IPS-20b (cell line): ENCODE data around the gene SERPINA10.
"Not testable (repeated sequence)": the region's sequence is repeated elsewhere in the genome, so short reads cannot be mapped to it uniquely, and the experiment has no call there.

ENCODE experiments used
- H3K27ac ChIP-seq: one replicate; pipeline ENCODE4 v1.5.1; 2013; ENCODE audit warnings: low read length
- H3K27me3 ChIP-seq: 2 replicates; pipeline ENCODE4 v1.6.1; 2013; ENCODE audit warnings: mild to moderate bottlenecking, low read length, inconsistent platforms; ENCODE audit not compliant: insufficient read depth
- H3K36me3 ChIP-seq: 2 replicates; pipeline ENCODE4 v1.6.1; 2013; ENCODE audit warnings: low read depth, mild to moderate bottlenecking, inconsistent platforms, low read length, moderate library complexity; ENCODE audit not compliant: insufficient read depth
- H3K4me1 ChIP-seq: 2 replicates; pipeline ENCODE4 v1.6.1; 2013; ENCODE audit warnings: mild to moderate bottlenecking, control low read depth, inconsistent platforms, low read length, moderate library complexity; ENCODE audit not compliant: insufficient read depth
- H3K4me3 ChIP-seq: 2 replicates; pipeline ENCODE4 v1.5.1; 2013; ENCODE audit warnings: mild to moderate bottlenecking, low read length, inconsistent platforms
- H3K9ac ChIP-seq: 2 replicates; pipeline ENCODE4 v1.6.1; 2013; ENCODE audit warnings: low read depth, mild to moderate bottlenecking, inconsistent platforms, low read length, moderate library complexity
- H3K9me3 ChIP-seq: 2 replicates; pipeline ENCODE4 v1.6.1; 2013; ENCODE audit warnings: mild to moderate bottlenecking, low read depth, low read length, inconsistent platforms; ENCODE audit not compliant: insufficient read depth

SERPINA10 gene

GRCh38 chr14:94292526-94292871 lies 569 bp downstream of the SERPINA10 start:
- H3K4me1 ChIP-seq: no peaks in the 10 kb centered on the region
- no peaks in the 10 kb centered on the region for H3K27me3 ChIP-seq
- H3K27ac ChIP-seq: no peak overlapping the region
- no peaks in the 10 kb centered on the region for H3K36me3 ChIP-seq
- H3K9me3 ChIP-seq: no peaks in the 10 kb centered on the region
- H3K4me3 ChIP-seq: no peak overlapping the region
- H3K9ac ChIP-seq: no peak overlapping the region

GRCh38 chr14:94291906-94292525 lies 1.1 kb downstream of the SERPINA10 start:
- H3K27me3 ChIP-seq: no peaks in the 10 kb centered on the region
- H3K4me3 ChIP-seq: no peak overlapping the region
- H3K27ac ChIP-seq: no peak overlapping the region
- H3K36me3 ChIP-seq: no peaks in the 10 kb centered on the region
- H3K9me3 ChIP-seq: no peaks in the 10 kb centered on the region
- no peak overlapping the region for H3K9ac ChIP-seq
- H3K4me1 ChIP-seq: no peaks in the 10 kb centered on the region

- Histone ChIP-seq H3K36me3 (no peaks in the 10 kb centered on the region), H3K27me3 (no peaks in the 10 kb centered on the region), H3K4me3 (no peak overlapping the region), H3K4me1 (no peaks in the 10 kb centered on the region), H3K9ac (no peak overlapping the region), H3K27ac (no peak overlapping the region), H3K9me3 (no peaks in the 10 kb centered on the region)
These were observed 1.7 kb downstream of the SERPINA10 start for GRCh38 chr14:94291159-94291905.

GRCh38 chr14:94290197-94290596 lies 2.9 kb downstream of the SERPINA10 start:
- no peak overlapping the region for H3K9ac ChIP-seq
- H3K4me3 ChIP-seq: no peak overlapping the region
- no peaks in the 10 kb centered on the region for H3K4me1 ChIP-seq
- H3K27ac ChIP-seq: no peak overlapping the region
- H3K27me3 ChIP-seq: no peaks in the 10 kb centered on the region
- H3K36me3 ChIP-seq: no peaks in the 10 kb centered on the region
- H3K9me3 ChIP-seq: no peaks in the 10 kb centered on the region

GRCh38 chr14:94288610-94289465 lies 4.2 kb downstream of the SERPINA10 start:
- no peaks in the 10 kb centered on the region for H3K36me3 ChIP-seq
- no peaks in the 10 kb centered on the region for H3K27me3 ChIP-seq
- no peak overlapping the region for H3K4me3 ChIP-seq
- H3K9ac ChIP-seq: no peak overlapping the region
- no peaks in the 10 kb centered on the region for H3K9me3 ChIP-seq
- H3K27ac ChIP-seq: no peak overlapping the region
- H3K4me1 ChIP-seq: no peaks in the 10 kb centered on the region

- H3K9ac ChIP-seq: no peak overlapping the region
- no peaks in the 10 kb centered on the region for H3K9me3 ChIP-seq
- H3K27ac ChIP-seq: no peak overlapping the region
- H3K4me3 ChIP-seq: no peak overlapping the region
- no peaks in the 10 kb centered on the region for H3K36me3 ChIP-seq
- no peaks in the 10 kb centered on the region for H3K4me1 ChIP-seq
- no peaks in the 10 kb centered on the region for H3K27me3 ChIP-seq
These were observed 7.9 kb downstream of the SERPINA10 start for GRCh38 chr14:94285158-94285557.

GRCh38 chr14:94284221-94284620 lies 8.8 kb downstream of the SERPINA10 start:
- Histone ChIP-seq H3K36me3 (no peaks in the 10 kb centered on the region), H3K9ac (no peak overlapping the region), H3K9me3 (no peaks in the 10 kb centered on the region), H3K4me1 (no peaks in the 10 kb centered on the region), H3K27ac (no peak overlapping the region), H3K27me3 (no peaks in the 10 kb centered on the region), H3K4me3 (no peak overlapping the region)

- H3K27me3 ChIP-seq: no peaks in the 10 kb centered on the region
- H3K9ac ChIP-seq: no peak overlapping the region
- H3K4me3 ChIP-seq: no peak overlapping the region
- no peaks in the 10 kb centered on the region for H3K36me3 ChIP-seq
- no peaks in the 10 kb centered on the region for H3K9me3 ChIP-seq
- H3K27ac ChIP-seq: no peak overlapping the region
- no peaks in the 10 kb centered on the region for H3K4me1 ChIP-seq
These were observed 9.9 kb downstream of the SERPINA10 start for GRCh38 chr14:94282991-94283723.

- Histone ChIP-seq H3K4me1 (no peaks in the 10 kb centered on the region), H3K4me3 (no peak overlapping the region), H3K27ac (no peak overlapping the region), H3K9me3 (no peaks in the 10 kb centered on the region), H3K36me3 (no peaks in the 10 kb centered on the region), H3K9ac (no peak overlapping the region), H3K27me3 (no peaks in the 10 kb centered on the region)
These were observed 14.3 kb downstream of the SERPINA10 start for GRCh38 chr14:94278731-94279130.

- H3K36me3 ChIP-seq, H3K27ac ChIP-seq, H3K4me1 ChIP-seq, H3K9ac ChIP-seq, H3K9me3 ChIP-seq, H3K27me3 ChIP-seq, H3K4me3 ChIP-seq: not testable (repeated sequence)
These were observed 16.0 kb downstream of the SERPINA10 start for GRCh38 chr14:94276898-94277561.

- Histone ChIP-seq H3K4me1 (no peaks in the 10 kb centered on the region), H3K9ac (no peak overlapping the region), H3K36me3 (no peaks in the 10 kb centered on the region; the same call in 1 of the 2 replicates), H3K27ac (no peak overlapping the region), H3K27me3 (no peaks in the 10 kb centered on the region), H3K9me3 (no peaks in the 10 kb centered on the region), H3K4me3 (no peak overlapping the region)
These were observed 23.9 kb downstream of the SERPINA10 start for GRCh38 chr14:94269156-94269555.
